A673 (cell line): Measurements from ENCODE around the gene CDCA7L. TPM values are rescaled to one million over a fixed set of nuclear protein-coding genes. Genes with fewer than 3 reads are reported as not detected.

ENCODE experiments used
- BruUV-seq: library from RNA; stranded (reverse); fragments of 400-500 nt; replicated peaks from 2 replicates; lab custom pipeline; 2021; lab: Mats Ljungman, UMichigan
- CTCF ChIA-PET: fragments of 300-600 bp; sonication (Branson Sonifier 250); formaldehyde crosslinking; loops from one replicate; lab custom pipeline; 2022; ENCODE audit warnings: antibody characterized with exemption; lab: Charles Lee
- POLR2A ChIA-PET: fragments of 300-600 bp; sonication (Branson Sonifier 250); formaldehyde crosslinking; loops from one replicate; lab custom pipeline; 2022; ENCODE audit warnings: antibody characterized with exemption; ENCODE audit not compliant: low non-redundant PET; lab: Charles Lee
- DNase-seq: peaks from one replicate; pipeline ENCODE4 v3.0.0-alpha.2; 2015; ENCODE audit warnings: low spot score
- H3K27ac ChIP-seq: fragments of 200-600 bp; sonication (generic); 2 replicates; pipeline ENCODE4 v1.5.1; 2016; ENCODE audit warnings: mixed run types, low read depth, mild to moderate bottlenecking, mixed read lengths, antibody characterized with exemption, low read length; ENCODE audit not compliant: poor library complexity, severe bottlenecking
- H3K27me3 ChIP-seq: fragments of 200-600 bp; sonication (generic); replicated peaks from 2 replicates; pipeline ENCODE4 v1.6.1; 2017; ENCODE audit warnings: mixed run types, low read depth, mild to moderate bottlenecking, mixed read lengths, antibody characterized with exemption, low read length; ENCODE audit not compliant: insufficient read depth, poor library complexity
- H3K36me3 ChIP-seq: fragments of 200-600 bp; sonication (generic); 2 replicates; pipeline ENCODE4 v1.6.1; 2016; ENCODE audit warnings: mixed run types, mild to moderate bottlenecking, mixed read lengths, antibody characterized with exemption, low read length; ENCODE audit not compliant: insufficient read depth, poor library complexity, severe bottlenecking
- H3K4me1 ChIP-seq: fragments of 200-600 bp; sonication (generic); 2 replicates; pipeline ENCODE4 v1.6.1; 2017; ENCODE audit warnings: mixed run types, mild to moderate bottlenecking, mixed read lengths, antibody characterized with exemption, low read length; ENCODE audit not compliant: insufficient read depth, poor library complexity, severe bottlenecking
- H3K4me3 ChIP-seq: fragments of 200-600 bp; sonication (generic); 2 replicates; pipeline ENCODE4 v1.5.1; 2016; ENCODE audit warnings: low read depth, mixed run types, mild to moderate bottlenecking, mixed read lengths, low read length; ENCODE audit not compliant: poor library complexity, severe bottlenecking
- H3K9me3 ChIP-seq: fragments of 200-600 bp; sonication (generic); 2 replicates; pipeline ENCODE4 v1.6.1; 2016; ENCODE audit warnings: mixed run types, low read depth, mild to moderate bottlenecking, mixed read lengths, antibody characterized with exemption, low read length; ENCODE audit not compliant: poor library complexity, severe bottlenecking
- CTCF ChIP-seq: fragments of 300-800, 200-600 bp; sonication (generic); conservative IDR thresholded peaks from 2 replicates; pipeline ENCODE4 v1.5.1; 2017; ENCODE audit warnings: low read depth, mild to moderate bottlenecking, antibody characterized with exemption, low read length, moderate library complexity, mixed read lengths
- EZH2 ChIP-seq: fragments of 200-600 bp; sonication (generic); IDR thresholded peaks from 2 replicates; pipeline ENCODE4 v1.6.1; 2017; ENCODE audit warnings: borderline replicate concordance, low read depth, mild to moderate bottlenecking, mixed read lengths, antibody characterized with exemption, low read length; ENCODE audit not compliant: poor library complexity, severe bottlenecking
- intact Hi-C: fragments of 100-400 bp; cut with micrococcal nuclease; formaldehyde crosslinking; loops from one replicate; pipeline ENCODE4 v1.10.0; 2022; ENCODE audit not compliant: unreplicated experiment
- total RNA-seq: library from RNA; stranded (reverse); gene quantifications from 2 replicates; pipeline ENCODE4 v1.2.3, GENCODE V29; 2021

CDCA7L gene
- total RNA-seq, 1 experiment from 2014 or later: 89.2 TPM

GRCh38 chr7:21908746-21909145 lies 37.0 kb downstream of the CDCA7L start:
- Histone ChIP-seq H3K9me3 (no peaks in the 10 kb centered on the region), H3K36me3 (peaks cover 47% of the 10 kb centered on the region), H3K4me1 (peaks cover 27% of the 10 kb centered on the region), H3K27me3 (peaks cover 13% of the 10 kb centered on the region), H3K27ac (no peak overlapping the region), H3K4me3 (no peak overlapping the region)
- intact Hi-C loops: no loop called here
- no peak for DNase-seq
- TF ChIP-seq CTCF (no peak), EZH2 (no peak)
- no TSS peak for BruUV-seq
- POLR2A ChIA-PET: no interaction called here
- CTCF ChIA-PET: no interaction called here

- H3K4me1 ChIP-seq: no peaks in the 10 kb centered on the region
- DNase-seq: peak; percentile 14
- intact Hi-C loops: no loop called here
- H3K27me3 ChIP-seq: no peaks in the 10 kb centered on the region
- no peaks in the 10 kb centered on the region for H3K9me3 ChIP-seq
- TF ChIP-seq EZH2: no peak
- TF ChIP-seq CTCF: no peak
- H3K27ac ChIP-seq: no peak overlapping the region
- H3K4me3 ChIP-seq: no peak overlapping the region
- POLR2A ChIA-PET: no interaction called here
- peaks cover 74% of the 10 kb centered on the region for H3K36me3 ChIP-seq
- CTCF ChIA-PET: no interaction called here
- no TSS peak for BruUV-seq
Observed at GRCh38 chr7:21903020-21903786, 42.5 kb downstream of the CDCA7L start.

- Histone ChIP-seq H3K36me3 (peaks cover 65% of the 10 kb centered on the region), H3K4me1 (peaks cover 6% of the 10 kb centered on the region), H3K9me3 (no peaks in the 10 kb centered on the region), H3K4me3 (no peak overlapping the region), H3K27me3 (no peaks in the 10 kb centered on the region), H3K27ac (no peak overlapping the region)
- ChIA-PET POLR2A (no interaction called here), CTCF (no interaction called here)
- BruUV-seq: no TSS peak
- no peak for DNase-seq
- TF ChIP-seq EZH2 (no peak), CTCF (no peak)
- intact Hi-C loops: no loop called here
Observed at GRCh38 chr7:21902240-21902639, 43.5 kb downstream of the CDCA7L start.
